ENCODE results near the gene COX6A2. TPM values are rescaled to one million over a fixed set of nuclear protein-coding genes. Genes with fewer than 3 reads are reported as not detected.

Gene COX6A2
- total RNA-seq, 1 donor from 2014 or later = not detected

DNA sequence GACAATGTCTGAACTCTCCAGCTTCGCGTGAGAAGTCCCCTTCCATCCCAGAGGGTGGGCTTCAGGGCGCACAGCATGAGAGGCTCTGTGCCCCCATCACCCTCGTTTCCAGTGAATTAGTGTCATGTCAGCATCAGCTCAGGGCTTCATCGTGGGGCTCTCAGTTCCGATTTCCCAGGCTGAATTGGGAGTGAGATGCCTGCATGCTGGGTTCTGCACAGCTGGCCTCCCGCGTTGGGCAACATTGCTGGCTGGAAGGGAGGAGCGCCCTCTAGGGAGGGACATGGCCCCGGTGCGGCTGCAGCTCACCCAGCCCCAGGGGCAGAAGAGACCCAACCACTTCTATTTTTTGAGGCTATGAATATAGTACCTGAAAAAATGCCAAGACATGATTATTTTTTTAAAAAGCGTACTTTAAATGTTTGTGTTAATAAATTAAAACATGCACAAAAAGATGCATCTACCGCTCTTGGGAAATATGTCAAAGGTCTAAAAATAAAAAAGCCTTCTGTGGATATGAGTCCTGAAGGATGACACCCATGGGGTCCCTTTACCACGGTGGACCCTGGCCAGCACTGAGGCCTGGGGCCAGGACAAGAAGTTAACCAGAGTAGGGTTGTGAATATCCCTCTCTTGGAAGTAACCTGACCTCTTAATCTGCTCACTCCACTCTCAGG, 45.5 kb downstream of the COX6A2 start:
- DNase-seq (peak; percentile 50), ATAC-seq (ENCODE audit: low read depth) (peak; percentile 86)
- H3K9me3 Mint-ChIP-seq = no peaks in the 10 kb centered on the region
- intact Hi-C loops (cut with micrococcal nuclease) = loop anchor here (1.0 to 5.0 kb wide), 3 partner anchors 50 to 397 kb away; partner anchors contain the start of gene HSD3B7
- ChIA-PET CTCF (interaction anchor here (1.0 to 1.7 kb wide), 16 partner anchors 9 to 487 kb away, joined by 3 to 7 read pairs (median 4); partner anchors contain the start of genes PYCARD, PYDC1 and ZNF843), POLR2A (interaction anchor here (1.1 to 1.7 kb wide), 3 partner anchors 181 to 240 kb away, joined by 3 to 15 read pairs (median 4); partner anchors contain the start of gene PYCARD)
- no peak overlapping the region for H3K4me3 Mint-ChIP-seq
- H3K36me3 Mint-ChIP-seq (ENCODE audit: low read depth) = no peaks in the 10 kb centered on the region
- H3K27me3 Mint-ChIP-seq = peaks cover 2% of the 10 kb centered on the region
- H3K27ac Mint-ChIP-seq = no peak overlapping the region
- TF ChIP-seq, protein P1, sequence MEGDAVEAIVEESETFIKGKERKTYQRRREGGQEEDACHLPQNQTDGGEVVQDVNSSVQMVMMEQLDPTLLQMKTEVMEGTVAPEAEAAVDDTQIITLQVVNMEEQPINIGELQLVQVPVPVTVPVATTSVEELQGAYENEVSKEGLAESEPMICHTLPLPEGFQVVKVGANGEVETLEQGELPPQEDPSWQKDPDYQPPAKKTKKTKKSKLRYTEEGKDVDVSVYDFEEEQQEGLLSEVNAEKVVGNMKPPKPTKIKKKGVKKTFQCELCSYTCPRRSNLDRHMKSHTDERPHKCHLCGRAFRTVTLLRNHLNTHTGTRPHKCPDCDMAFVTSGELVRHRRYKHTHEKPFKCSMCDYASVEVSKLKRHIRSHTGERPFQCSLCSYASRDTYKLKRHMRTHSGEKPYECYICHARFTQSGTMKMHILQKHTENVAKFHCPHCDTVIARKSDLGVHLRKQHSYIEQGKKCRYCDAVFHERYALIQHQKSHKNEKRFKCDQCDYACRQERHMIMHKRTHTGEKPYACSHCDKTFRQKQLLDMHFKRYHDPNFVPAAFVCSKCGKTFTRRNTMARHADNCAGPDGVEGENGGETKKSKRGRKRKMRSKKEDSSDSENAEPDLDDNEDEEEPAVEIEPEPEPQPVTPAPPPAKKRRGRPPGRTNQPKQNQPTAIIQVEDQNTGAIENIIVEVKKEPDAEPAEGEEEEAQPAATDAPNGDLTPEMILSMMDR (IDR thresholded peaks at IDR 0.05) = no peak
- peaks cover 11% of the 10 kb centered on the region for H3K4me1 Mint-ChIP-seq

GRCh38 chr16:31380201-31380600, 48.0 kb downstream of the COX6A2 start:
- H3K9me3 Mint-ChIP-seq = no peaks in the 10 kb centered on the region
- H3K4me1 Mint-ChIP-seq = peaks cover 7% of the 10 kb centered on the region
- H3K27ac Mint-ChIP-seq = no peak overlapping the region
- CTCF ChIA-PET = no interaction called here
- no peak overlapping the region for H3K4me3 Mint-ChIP-seq
- ATAC-seq (ENCODE audit: low read depth) (no peak), DNase-seq (no peak)
- H3K27me3 Mint-ChIP-seq = peaks cover 2% of the 10 kb centered on the region
- intact Hi-C loops (cut with micrococcal nuclease) = loop anchor here (5.0 kb wide), 1 partner anchor 48 kb away; no protein-coding TSS in a partner anchor
- H3K36me3 Mint-ChIP-seq (ENCODE audit: low read depth) = peaks cover 2% of the 10 kb centered on the region
- POLR2A ChIA-PET = no interaction called here
- TF ChIP-seq, protein P1 (IDR thresholded peaks at IDR 0.05) = no peak

Other genes starting within 250 kb of the COX6A2 start
- 681 and 752 TPM in 2 replicates for gene FUS, start 248.2 kb downstream of the COX6A2 start, total RNA-seq
- 21.7 and 27.8 TPM in 2 replicates for gene PYCARD, start 225.6 kb downstream of the COX6A2 start, total RNA-seq
- 0.16 TPM in 1 of 2 replicates, not detected in the other for gene TRIM72, start 214.2 kb downstream of the COX6A2 start, total RNA-seq
- gene PYDC1, start 211.2 kb downstream of the COX6A2 start, total RNA-seq = 0.27 TPM in 1 of 2 replicates, not detected in the other
- 40.6 and 44.6 TPM in 2 replicates for gene ITGAM, start 168.4 kb downstream of the COX6A2 start, total RNA-seq
- gene ITGAX, start 73.2 kb downstream of the COX6A2 start, total RNA-seq = 81.9 and 100 TPM in 2 replicates
- 0.05 and 0.07 TPM in 2 replicates for gene ITGAD, start 35.0 kb downstream of the COX6A2 start, total RNA-seq
- gene ZNF843, start 14.4 kb upstream of the COX6A2 start, total RNA-seq = 0.10 and 0.11 TPM in 2 replicates
- gene ARMC5, start 31.1 kb upstream of the COX6A2 start, total RNA-seq = 10.9 TPM in 2 replicates
- 1.4 and 2.6 TPM in 2 replicates for gene TGFB1I1, start 43.8 kb upstream of the COX6A2 start, total RNA-seq
- not detected in 2 replicates for gene SLC5A2, start 54.8 kb upstream of the COX6A2 start, total RNA-seq
- gene RUSF1, start 80.0 kb upstream of the COX6A2 start, total RNA-seq = 58.6 and 59.7 TPM in 2 replicates
- gene AHSP, start 99.5 kb upstream of the COX6A2 start, total RNA-seq = not detected in 2 replicates